Measurements from ENCODE around the gene PATL2. TPM values are rescaled to one million over a fixed set of nuclear protein-coding genes. Genes with fewer than 3 reads are reported as not detected.
"Not testable (repeated sequence)": the region's sequence is repeated elsewhere in the genome, so short reads cannot be mapped to it uniquely, and the experiment has no call there.

Gene PATL2
- total RNA-seq, 2 donors from 2014 or later = 50.8 to 52.9 TPM

GRCh38 chr15:44641651-44642050 lies 69.5 kb downstream of the PATL2 start:
- Mint-ChIP-seq H3K36me3 (ENCODE audit: insufficient read depth in 2 of 2) (peaks cover 17 to 37% of the 10 kb centered on the region in 2 donors), H3K9me3 (peaks cover 7 to 8% of the 10 kb centered on the region in 2 donors), H3K27ac (no peak overlapping the region), H3K4me1 (ENCODE audit: low read depth) (peaks cover 31% of the 10 kb centered on the region), H3K4me3 (no peak overlapping the region), H3K27me3 (ENCODE audit: low read depth) (no peaks in the 10 kb centered on the region)
- no peak for ATAC-seq (replicated peaks in 1 of 2)
- DNase-seq = no peak

GRCh38 chr15:44636976-44637375 lies 74.1 kb downstream of the PATL2 start:
- Mint-ChIP-seq H3K9me3 (no peaks in the 10 kb centered on the region), H3K27ac (no peak overlapping the region), H3K27me3 (ENCODE audit: low read depth) (no peaks in the 10 kb centered on the region), H3K36me3 (ENCODE audit: insufficient read depth in 2 of 2) (peaks cover 7 to 30% of the 10 kb centered on the region in 2 donors), H3K4me3 (no peak overlapping the region), H3K4me1 (ENCODE audit: low read depth) (peaks cover 23% of the 10 kb centered on the region)
- ATAC-seq (replicated peaks in 1 of 2) = no peak
- no peak for DNase-seq

- peak; percentile 84 to 85 for ATAC-seq (replicated peaks in 1 of 2)
- H3K9me3 Mint-ChIP-seq = no peaks in the 10 kb centered on the region
- peak overlapping the region; percentile 79 to 88 for H3K4me3 Mint-ChIP-seq
- DNase-seq = peak; percentile 29 to 39
- no peaks in the 10 kb centered on the region for H3K27me3 Mint-ChIP-seq (ENCODE audit: low read depth)
- peaks cover 30% of the 10 kb centered on the region for H3K4me1 Mint-ChIP-seq (ENCODE audit: low read depth)
- peak overlapping the region; percentile 100 for H3K27ac Mint-ChIP-seq
- peaks cover 10 to 39% of the 10 kb centered on the region in 2 donors for H3K36me3 Mint-ChIP-seq (ENCODE audit: insufficient read depth in 2 of 2)
Observed at GRCh38 chr15:44633603-44634002, 77.5 kb downstream of the PATL2 start.

GRCh38 chr15:44625286-44625685 lies 85.8 kb downstream of the PATL2 start:
- Mint-ChIP-seq H3K27ac (peak overlapping the region; percentile 73), H3K4me1 (ENCODE audit: low read depth) (peaks cover 15% of the 10 kb centered on the region), H3K36me3 (ENCODE audit: insufficient read depth in 2 of 2) (peaks cover 12 to 57% of the 10 kb centered on the region in 2 donors)
- not testable (repeated sequence) for H3K27me3 Mint-ChIP-seq (ENCODE audit: low read depth); DNase-seq; ATAC-seq (replicated peaks in 1 of 2); H3K9me3 Mint-ChIP-seq; H3K4me3 Mint-ChIP-seq

GRCh38 chr15:44623178-44623577 lies 87.9 kb downstream of the PATL2 start:
- no peaks in the 10 kb centered on the region for H3K27me3 Mint-ChIP-seq (ENCODE audit: low read depth)
- DNase-seq (no peak), ATAC-seq (replicated peaks in 1 of 2) (peak; percentile 71 to 80)
- peak overlapping the region; percentile 77 for H3K27ac Mint-ChIP-seq
- H3K4me1 Mint-ChIP-seq (ENCODE audit: low read depth) = peaks cover 15% of the 10 kb centered on the region
- peaks cover 8 to 53% of the 10 kb centered on the region in 2 donors for H3K36me3 Mint-ChIP-seq (ENCODE audit: insufficient read depth in 2 of 2)
- H3K9me3 Mint-ChIP-seq = no peaks in the 10 kb centered on the region
- no peak overlapping the region for H3K4me3 Mint-ChIP-seq

GRCh38 chr15:44620081-44620480 lies 91.0 kb downstream of the PATL2 start:
- Mint-ChIP-seq H3K9me3 (no peaks in the 10 kb centered on the region), H3K4me3 (no peak overlapping the region), H3K4me1 (ENCODE audit: low read depth) (peaks cover 15% of the 10 kb centered on the region), H3K36me3 (ENCODE audit: insufficient read depth in 2 of 2) (peaks cover 8 to 48% of the 10 kb centered on the region in 2 donors), H3K27me3 (ENCODE audit: low read depth) (no peaks in the 10 kb centered on the region), H3K27ac (no peak overlapping the region)
- no peak for DNase-seq
- ATAC-seq (replicated peaks in 1 of 2) = no peak

- Mint-ChIP-seq H3K36me3 (ENCODE audit: insufficient read depth in 2 of 2) (peaks cover 6 to 53% of the 10 kb centered on the region in 2 donors), H3K27me3 (ENCODE audit: low read depth) (no peaks in the 10 kb centered on the region), H3K27ac (peak overlapping the region; percentile 59), H3K4me1 (ENCODE audit: low read depth) (no peaks in the 10 kb centered on the region), H3K9me3 (no peaks in the 10 kb centered on the region), H3K4me3 (no peak overlapping the region)
- DNase-seq = no peak
- no peak for ATAC-seq (replicated peaks in 1 of 2)
Observed at GRCh38 chr15:44616974-44617373, 94.1 kb downstream of the PATL2 start.

Other genes with a start within 250 kb of the PATL2 start
- 10 to 100 TPM; 61.1 to 64.9 TPM for gene EIF3J, start 174.2 kb downstream of the PATL2 start, total RNA-seq
- gene SPG11, start 47.7 kb downstream of the PATL2 start, total RNA-seq = 100 to 1,000 TPM; 127 to 134 TPM
- 1,000 to 10,000 TPM; 5,611 to 6,275 TPM for gene B2M, start 194 bp upstream of the PATL2 start, total RNA-seq
- gene TRIM69, start 25.2 kb upstream of the PATL2 start, total RNA-seq = 10 to 100 TPM; 86.1 to 92.9 TPM
- gene TERB2, start 245.4 kb upstream of the PATL2 start, total RNA-seq = not detected